Inflammatory macrophage treated with lipopolysaccharide for 4 hours (primary cell): ENCODE results near the gene TECPR2.
A peak's percentile ranks its signal among the peaks of the same experiment; 100 is the strongest.
"Not testable (repeated sequence)": the region's sequence is repeated elsewhere in the genome, so short reads cannot be mapped to it uniquely, and the experiment has no call there.

ENCODE experiments used
- DNase-seq: peaks from one replicate; pipeline ENCODE4 v3.0.0-alpha.2; 2020

The TECPR2 gene

GRCh38 chr14:102510616-102511520 lies 148.1 kb downstream of the TECPR2 start:
- DNase-seq = no peak

- no peak for DNase-seq
Measured at GRCh38 chr14:102511538-102511937, 148.8 kb downstream of the TECPR2 start.

DNA sequence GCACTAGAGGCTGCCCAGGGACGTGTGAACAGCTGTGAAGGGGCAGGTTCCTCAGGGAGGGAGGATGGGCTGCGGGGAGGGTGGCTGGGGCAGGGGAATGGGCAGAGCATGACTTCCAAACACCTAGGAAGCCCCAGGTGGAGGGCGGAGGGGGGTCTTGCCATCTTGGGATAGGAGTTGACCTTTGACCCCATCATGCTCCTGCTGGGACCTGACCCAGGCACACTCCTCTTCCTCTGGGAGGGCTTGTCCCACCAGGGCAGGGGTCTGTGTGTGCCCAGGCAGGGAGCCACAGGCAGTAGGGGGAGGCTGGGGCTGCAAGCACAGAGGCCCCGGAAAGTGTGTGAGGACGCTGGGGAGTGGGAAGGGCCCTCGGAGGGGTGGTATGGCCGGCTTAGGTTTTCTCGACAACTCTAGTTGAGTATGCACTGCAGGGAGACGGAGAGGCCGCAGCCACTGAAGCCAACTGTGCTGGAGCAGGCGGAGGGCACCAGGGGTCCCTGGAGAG lies 150.1 kb downstream of the TECPR2 start:
- no peak for DNase-seq

GRCh38 chr14:102513899-102514772 lies 151.4 kb downstream of the TECPR2 start:
- no peak for DNase-seq

DNA sequence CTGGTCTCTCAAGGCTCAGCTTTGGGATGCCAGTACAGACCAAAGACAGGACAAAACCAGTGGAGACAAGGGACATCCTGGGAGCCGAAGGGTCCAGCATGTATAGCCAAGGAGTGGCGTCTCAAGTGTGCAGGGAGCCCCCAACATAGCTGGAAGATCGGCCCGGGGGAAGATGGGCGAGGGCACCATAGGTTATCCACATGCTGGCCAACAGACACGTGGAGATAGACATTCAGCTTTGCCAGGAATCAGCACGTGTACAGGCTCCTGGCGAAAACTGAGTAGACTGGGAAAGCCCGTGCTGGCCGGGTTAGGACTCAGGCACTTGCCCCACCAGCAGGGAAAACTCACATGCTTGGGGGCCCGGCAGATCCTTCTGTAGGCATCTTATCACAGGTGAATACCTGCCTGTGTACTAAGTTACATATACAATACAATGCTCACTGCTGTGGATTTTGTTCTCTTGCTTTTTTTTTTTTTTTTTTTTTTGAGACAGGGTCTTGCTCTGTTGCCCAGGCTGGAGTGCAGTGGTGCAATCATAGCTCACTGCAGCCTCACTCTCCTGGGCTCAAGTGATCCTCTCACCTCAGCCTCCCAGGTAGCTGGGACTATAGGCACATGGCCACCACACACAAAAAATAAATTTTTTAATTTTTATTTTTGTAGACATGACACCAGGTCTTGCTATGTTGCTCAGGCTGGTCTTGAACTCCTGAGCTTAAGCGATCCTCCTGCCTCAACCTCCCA lies 152.4 kb downstream of the TECPR2 start:
- no peak for DNase-seq

DNA sequence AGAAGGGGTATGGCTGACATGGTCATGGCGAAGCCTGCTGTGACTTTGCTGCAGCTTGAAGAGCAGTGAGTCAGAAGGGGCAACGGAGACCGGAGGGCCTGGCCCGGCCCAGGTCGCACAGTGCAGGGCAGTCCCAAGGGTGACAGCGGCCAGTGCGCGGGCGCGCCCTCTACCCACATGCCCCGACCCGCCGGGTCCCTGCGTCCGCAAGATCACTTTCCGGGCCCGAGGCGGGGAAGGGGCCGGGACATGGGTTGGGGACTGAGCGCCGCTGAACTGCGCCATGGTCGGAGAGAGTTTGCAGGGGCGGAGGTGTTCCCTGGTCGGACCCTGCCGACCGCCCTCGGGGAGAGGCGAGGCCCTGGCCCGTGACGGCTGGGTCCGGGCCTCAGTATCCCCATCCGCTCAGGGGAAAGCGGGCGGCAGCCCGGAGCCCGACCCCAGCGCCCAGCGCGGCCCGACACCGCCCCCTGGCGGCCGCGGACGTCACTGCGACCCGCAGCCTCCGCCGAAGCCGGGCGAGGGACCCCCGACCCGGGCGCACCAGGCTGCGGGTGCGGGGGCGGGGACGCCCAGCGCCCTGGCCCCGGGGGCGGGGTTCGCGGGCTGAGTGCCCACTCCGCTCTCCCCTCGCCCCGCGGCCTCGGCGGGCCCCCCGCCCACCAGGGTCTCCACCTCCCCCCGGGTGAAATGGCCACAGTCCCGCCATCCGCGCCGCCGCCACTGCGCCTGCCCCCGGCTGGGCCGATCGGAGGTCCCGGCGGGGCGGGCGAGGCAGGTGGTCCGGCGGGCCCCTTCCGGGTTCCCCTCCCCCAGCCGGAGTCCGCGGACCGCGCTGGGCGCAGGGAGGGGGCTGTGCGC lies 154.0 kb downstream of the TECPR2 start:
- DNase-seq = peak; percentile 28

DNA sequence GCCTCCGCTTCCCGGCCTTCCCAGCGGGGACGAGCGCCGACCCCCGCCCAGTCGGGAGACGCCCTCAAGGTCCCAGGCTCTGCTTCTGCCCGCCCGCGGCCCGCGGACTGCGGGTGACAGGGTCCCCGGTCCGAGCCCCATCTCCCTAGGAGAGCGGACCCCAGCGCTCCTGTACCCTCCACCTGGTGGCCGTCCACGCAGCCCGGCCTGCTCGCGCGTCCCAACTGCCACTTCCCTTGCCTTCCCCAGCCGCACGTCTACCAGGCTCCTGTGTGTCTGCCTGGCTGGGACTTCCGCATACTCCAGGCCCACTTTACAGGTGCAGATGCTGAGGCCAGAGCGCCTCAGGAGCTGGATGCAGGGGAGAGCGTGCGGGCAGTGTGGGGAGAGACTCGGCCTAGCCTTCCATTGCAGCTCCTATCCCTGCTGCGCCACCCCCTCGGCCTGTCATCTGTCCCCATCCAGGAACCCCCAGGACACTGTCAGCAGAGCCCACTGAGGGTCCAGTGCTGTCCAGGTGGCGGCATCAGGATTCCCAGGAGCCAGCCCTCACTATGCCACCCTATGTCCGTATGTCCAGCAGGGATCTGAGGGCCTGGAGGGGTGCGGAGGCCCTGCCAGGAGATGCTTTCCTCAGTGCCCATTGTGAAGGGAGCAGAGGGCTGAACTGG lies 154.8 kb downstream of the TECPR2 start:
- no peak for DNase-seq

- DNase-seq = no peak
Measured at GRCh38 chr14:102518063-102518648, 155.4 kb downstream of the TECPR2 start.

GRCh38 chr14:102519709-102520108 lies 157.0 kb downstream of the TECPR2 start:
- DNase-seq = not testable (repeated sequence)

DNA sequence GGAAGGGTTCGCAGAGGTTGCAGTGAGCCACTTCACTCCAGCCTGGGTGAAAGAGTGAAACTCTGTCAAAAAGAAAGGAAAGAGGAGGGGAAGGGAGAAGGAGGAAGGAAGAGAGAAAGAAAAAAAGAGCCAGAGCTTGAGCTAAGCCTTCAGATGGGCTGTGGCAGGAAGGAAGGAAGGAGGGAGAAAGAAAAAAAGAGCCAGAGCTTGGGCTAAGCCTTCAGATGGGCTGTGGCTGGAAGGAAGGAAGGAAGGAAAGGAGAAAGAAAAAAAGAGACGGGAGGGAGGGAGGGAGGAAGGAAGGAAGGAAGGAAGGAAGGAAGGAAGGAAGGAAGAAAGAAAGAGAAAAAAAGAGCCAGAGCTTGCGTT lies 160.4 kb downstream of the TECPR2 start:
- DNase-seq = no peak

GRCh38 chr14:102523569-102524450 lies 161.1 kb downstream of the TECPR2 start:
- DNase-seq = no peak

DNA sequence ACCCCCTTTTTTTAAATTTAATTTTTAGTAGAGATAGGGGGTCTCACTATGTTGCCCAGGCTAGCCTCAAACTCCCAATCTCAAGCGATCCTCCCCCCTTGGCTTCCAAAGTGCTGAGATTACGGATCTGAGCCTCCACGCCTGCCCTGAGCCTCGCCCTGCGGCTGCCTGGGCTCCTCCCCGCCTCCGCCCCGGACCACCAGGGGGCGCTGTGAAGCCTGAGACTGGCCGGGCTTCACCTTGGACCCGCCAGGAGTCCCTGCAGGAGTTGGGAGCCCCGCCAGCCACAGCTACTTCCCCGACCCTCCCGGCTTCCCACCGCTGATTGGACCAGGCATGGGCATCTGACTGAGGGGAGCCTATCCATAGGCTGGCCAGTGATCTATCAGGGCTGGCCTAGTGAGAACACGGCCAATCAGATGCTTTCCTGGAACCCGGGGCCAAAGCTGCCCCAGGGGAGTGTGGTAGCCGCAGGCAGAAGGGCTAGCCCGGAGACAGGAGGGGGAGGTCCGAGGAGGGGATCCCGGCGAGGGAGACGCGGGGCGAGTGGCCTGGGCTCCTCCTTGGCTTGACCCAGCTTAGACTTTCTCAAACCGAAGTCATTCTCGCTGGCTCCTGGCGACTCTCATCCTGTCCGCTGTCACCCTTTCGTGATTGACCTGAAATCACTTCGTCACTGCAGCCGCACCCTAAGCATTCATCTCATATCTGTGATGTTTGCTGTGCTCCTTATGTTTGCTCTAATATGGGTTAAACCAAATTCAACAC lies 161.9 kb downstream of the TECPR2 start:
- peak; percentile 98 for DNase-seq

GRCh38 chr14:102525219-102525928 lies 162.6 kb downstream of the TECPR2 start:
- DNase-seq = peak; percentile 54

- peak; percentile 31 for DNase-seq
Measured at GRCh38 chr14:102525929-102526497, 163.3 kb downstream of the TECPR2 start.

- peak; percentile 77 for DNase-seq
Measured at GRCh38 chr14:102528431-102529170, 165.9 kb downstream of the TECPR2 start.

DNA sequence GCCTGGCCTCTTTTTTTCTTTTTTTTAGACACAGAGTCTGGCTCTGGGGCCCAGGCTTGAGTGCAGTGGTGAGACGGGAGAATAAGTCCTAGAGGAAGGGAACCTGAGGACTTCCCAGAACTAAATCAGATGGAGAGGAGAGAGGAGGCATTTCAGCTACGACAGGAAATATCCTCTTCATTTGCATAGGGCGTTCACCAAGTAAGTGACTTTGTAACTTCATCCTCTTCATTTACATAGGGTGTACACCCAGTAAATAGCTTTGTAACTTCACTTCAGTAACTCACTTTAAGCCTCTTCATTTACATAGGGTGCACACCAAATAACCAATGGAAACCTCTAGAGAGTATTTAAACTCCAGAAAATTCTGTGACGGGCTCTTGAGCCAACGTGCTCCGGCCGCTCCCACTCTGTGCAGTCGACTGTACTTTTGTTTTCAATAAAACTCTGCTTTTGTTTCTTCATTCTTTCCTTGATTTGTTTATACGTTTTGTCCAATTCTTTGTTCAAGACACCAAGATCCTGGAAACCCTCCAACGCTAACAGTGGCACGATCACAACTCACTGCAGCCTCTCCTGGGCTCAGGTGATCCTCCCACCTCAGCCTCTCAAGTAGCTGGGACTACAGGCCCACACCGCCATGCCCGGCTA lies 168.2 kb downstream of the TECPR2 start:
- peak; percentile 86 for DNase-seq
